NT2/D1 (cell line): ENCODE measurements around the gene ZNF488.

Experiments
- SUZ12 ChIP-seq: IDR thresholded peaks from 2 replicates; pipeline ENCODE4 v1.6.1; 2011; ENCODE audit not compliant: insufficient read length, insufficient read depth; ENCODE audit errors: extremely low read depth
- YY1 ChIP-seq: IDR thresholded peaks from 2 replicates; pipeline ENCODE4 v1.6.1; 2011; ENCODE audit not compliant: insufficient read length, insufficient read depth
- ZNF274 ChIP-seq: IDR thresholded peaks from 2 replicates; pipeline ENCODE4 v1.6.1; 2011; ENCODE audit warnings: mild to moderate bottlenecking, low read depth, low read length

GRCh38 chr10:47400786-47401185, 16.7 kb upstream of the ZNF488 start:
- no peak for TF ChIP-seq YY1
- no peak for TF ChIP-seq SUZ12
- no peak for TF ChIP-seq ZNF274
